Islet precursor cell (in vitro differentiated cells): Measurements from ENCODE around the gene WDR17.
"Not testable (repeated sequence)": the region's sequence is repeated elsewhere in the genome, so short reads cannot be mapped to it uniquely, and the experiment has no call there.

Experiments
- DNase-seq: peaks from one replicate; pipeline ENCODE4 v3.0.0-alpha.2; 2018

The WDR17 gene

GRCh38 chr4:176195184-176195978 lies 129.7 kb downstream of the WDR17 start, which contains the start of gene SPATA4:
TSS of gene SPATA4 (minus strand) at chr4:176195585. CDS start at chr4:176195562, 23 bp downstream.
- DNase-seq: peak; percentile 97

- DNase-seq: no peak
These were observed 132.8 kb downstream of the WDR17 start for GRCh38 chr4:176198316-176198903.

- no peak for DNase-seq
These were observed 139.7 kb downstream of the WDR17 start for GRCh38 chr4:176205299-176205698.

- no peak for DNase-seq
These were observed 142.2 kb downstream of the WDR17 start for GRCh38 chr4:176207839-176208238.

GRCh38 chr4:176209535-176209934 lies 143.9 kb downstream of the WDR17 start:
- no peak for DNase-seq

- DNase-seq: no peak
These were observed 144.5 kb downstream of the WDR17 start for GRCh38 chr4:176210101-176210500.

GRCh38 chr4:176210579-176211296 lies 145.1 kb downstream of the WDR17 start:
- no peak for DNase-seq

- not testable (repeated sequence) for DNase-seq
These were observed 146.7 kb downstream of the WDR17 start for GRCh38 chr4:176212351-176212750.

GRCh38 chr4:176217510-176217909 lies 151.9 kb downstream of the WDR17 start:
- DNase-seq: no peak

- no peak for DNase-seq
These were observed 156.5 kb downstream of the WDR17 start for GRCh38 chr4:176222149-176222548.

- DNase-seq: no peak
These were observed 157.9 kb downstream of the WDR17 start for GRCh38 chr4:176223561-176223960.

GRCh38 chr4:176226736-176227135 lies 161.1 kb downstream of the WDR17 start:
- no peak for DNase-seq

GRCh38 chr4:176229645-176230044 lies 164.0 kb downstream of the WDR17 start:
- DNase-seq: no peak
